Ovary (tissue), 9 donors: ENCODE measurements around the gene SLC51A. TPM values are rescaled to one million over a fixed set of nuclear protein-coding genes. Genes with fewer than 3 reads are reported as not detected.
A peak's percentile ranks its signal among the peaks of the same experiment; 100 is the strongest.

Source experiments
- DNase-seq, 5 donors: peaks; one replicate each; pipeline ENCODE4 v3.0.0-alpha.2; 2019 to 2020
- H3K27ac ChIP-seq, 2 donors: fragments of 200-600 bp; one replicate each; pipeline versions ENCODE4 v1.5.1 to v1.8.0; 2019 to 2022
- H3K27me3 ChIP-seq: fragments of 200-600 bp; one replicate; pipeline ENCODE4 v1.8.0; 2022
- H3K36me3 ChIP-seq: fragments of 200-600 bp; sonication (generic); one replicate; pipeline ENCODE4 v1.5.1; 2019
- H3K4me1 ChIP-seq: one replicate; pipeline ENCODE4 v1.8.1; 2013; ENCODE audit warnings: mild to moderate bottlenecking, moderate library complexity; ENCODE audit not compliant: insufficient read depth
- H3K4me3 ChIP-seq: fragments of 200-600 bp; sonication (generic); one replicate; pipeline ENCODE4 v1.5.1; 2017
- H3K9me3 ChIP-seq, 2 donors: fragments of 200-600 bp in 1 of 2; sonication (generic) in 1 of 2; one replicate each; pipeline versions ENCODE4 v1.5.1 to v1.8.1; 2013 to 2019; ENCODE audit warnings: mild to moderate bottlenecking in 1 of 2, moderate library complexity in 1 of 2
- EP300 ChIP-seq: sonication (generic); formaldehyde crosslinking; IDR thresholded peaks from one replicate; pipeline ENCODE4 v1.6.1; 2017; ENCODE audit warnings: antibody characterized with exemption
- POLR2A ChIP-seq: fragments of 450-650 bp; IDR thresholded peaks from one replicate; pipeline ENCODE4 v1.6.1; 2017; ENCODE audit warnings: antibody characterized with exemption, mild to moderate bottlenecking, moderate library complexity
- WGBS, 3 donors: extraction: QIAGEN DNeasy Blood & Tissue Kit in 1 of 3; methylation state at CpG; one replicate each; pipeline versions ENCODE4 v1.1.5 to v1.1.7; 2013 to 2017; 5-methylcytosine and 5-hydroxymethylcytosine counted together
- intact Hi-C, 4 donors: fragments of 100-400 bp; cut with DNase I; formaldehyde crosslinking; loops; one replicate each; pipeline versions ENCODE4 v1.11.0 to v1.15.1; 2022 to 2023
- polyA plus RNA-seq, 2 donors: library from polyadenylated mRNA; stranded (reverse); fragments of 200-250 nt in 1 of 2; fragments of 350-450 nt in 1 of 2; fragmentation: Illumina TruSeq in 1 of 2; extraction: RNeasy Lipid Tissue Mini Kit (QIAGEN cat#74804) in 1 of 2; gene quantifications; one replicate each; pipeline ENCODE4 v1.2.3, GENCODE V29; 2013 to 2014
- total RNA-seq, 7 donors: library from RNA; depleted of rRNA in 2 of 7; stranded (reverse); fragments of >200 nt in 2 of 7; fragmentation: NEBNext Ultra II Directional in 3 of 7; extraction: Animal tissue kit (Norgen Biotek cat#: 25700) in 3 of 7; gene quantifications; one replicate each; pipeline versions ENCODE4 v1.1.0 to v1.2.4, GENCODE V29; 2016 to 2023
- TF ChIP-seq, protein P1 (sequence below), 3 donors: fragments of 450-650 bp in 2 of 3; fragments of 200-600 bp in 1 of 3; IDR thresholded peaks; one replicate each; pipeline versions ENCODE4 v1.5.1 to v1.8.0; 2016 to 2022; ENCODE audit warnings: antibody characterized with exemption in 3 of 3, mild to moderate bottlenecking in 1 of 3
- donor health status: DM: no; HTN: no; CAD: no; lungs with moderate emphysema.
- donor health status: DM: no; HTN: no; CAD: no.
- donor health status: Bipolar disorder and iron deficiency.
- donor health status: DM: yes; HTN: yes; CAD: no.
- donor health status: DM: no; HTN: no; CAD: no.
- donor health status: DM: yes; HTN: yes; CAD: no.

Gene SLC51A
- total and polyA plus RNA-seq, 9 donors, result 2.6 to 14.2 (median 9.0) TPM

- TF ChIP-seq EP300, result no peak
- TF ChIP-seq, protein P1, sequence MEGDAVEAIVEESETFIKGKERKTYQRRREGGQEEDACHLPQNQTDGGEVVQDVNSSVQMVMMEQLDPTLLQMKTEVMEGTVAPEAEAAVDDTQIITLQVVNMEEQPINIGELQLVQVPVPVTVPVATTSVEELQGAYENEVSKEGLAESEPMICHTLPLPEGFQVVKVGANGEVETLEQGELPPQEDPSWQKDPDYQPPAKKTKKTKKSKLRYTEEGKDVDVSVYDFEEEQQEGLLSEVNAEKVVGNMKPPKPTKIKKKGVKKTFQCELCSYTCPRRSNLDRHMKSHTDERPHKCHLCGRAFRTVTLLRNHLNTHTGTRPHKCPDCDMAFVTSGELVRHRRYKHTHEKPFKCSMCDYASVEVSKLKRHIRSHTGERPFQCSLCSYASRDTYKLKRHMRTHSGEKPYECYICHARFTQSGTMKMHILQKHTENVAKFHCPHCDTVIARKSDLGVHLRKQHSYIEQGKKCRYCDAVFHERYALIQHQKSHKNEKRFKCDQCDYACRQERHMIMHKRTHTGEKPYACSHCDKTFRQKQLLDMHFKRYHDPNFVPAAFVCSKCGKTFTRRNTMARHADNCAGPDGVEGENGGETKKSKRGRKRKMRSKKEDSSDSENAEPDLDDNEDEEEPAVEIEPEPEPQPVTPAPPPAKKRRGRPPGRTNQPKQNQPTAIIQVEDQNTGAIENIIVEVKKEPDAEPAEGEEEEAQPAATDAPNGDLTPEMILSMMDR (IDR thresholded peaks at IDR 0.05), result no peak
- no peak overlapping the region for H3K4me3 ChIP-seq
Measured at GRCh38 chr3:196184881-196185280, 31.5 kb upstream of the SLC51A start.

DNA sequence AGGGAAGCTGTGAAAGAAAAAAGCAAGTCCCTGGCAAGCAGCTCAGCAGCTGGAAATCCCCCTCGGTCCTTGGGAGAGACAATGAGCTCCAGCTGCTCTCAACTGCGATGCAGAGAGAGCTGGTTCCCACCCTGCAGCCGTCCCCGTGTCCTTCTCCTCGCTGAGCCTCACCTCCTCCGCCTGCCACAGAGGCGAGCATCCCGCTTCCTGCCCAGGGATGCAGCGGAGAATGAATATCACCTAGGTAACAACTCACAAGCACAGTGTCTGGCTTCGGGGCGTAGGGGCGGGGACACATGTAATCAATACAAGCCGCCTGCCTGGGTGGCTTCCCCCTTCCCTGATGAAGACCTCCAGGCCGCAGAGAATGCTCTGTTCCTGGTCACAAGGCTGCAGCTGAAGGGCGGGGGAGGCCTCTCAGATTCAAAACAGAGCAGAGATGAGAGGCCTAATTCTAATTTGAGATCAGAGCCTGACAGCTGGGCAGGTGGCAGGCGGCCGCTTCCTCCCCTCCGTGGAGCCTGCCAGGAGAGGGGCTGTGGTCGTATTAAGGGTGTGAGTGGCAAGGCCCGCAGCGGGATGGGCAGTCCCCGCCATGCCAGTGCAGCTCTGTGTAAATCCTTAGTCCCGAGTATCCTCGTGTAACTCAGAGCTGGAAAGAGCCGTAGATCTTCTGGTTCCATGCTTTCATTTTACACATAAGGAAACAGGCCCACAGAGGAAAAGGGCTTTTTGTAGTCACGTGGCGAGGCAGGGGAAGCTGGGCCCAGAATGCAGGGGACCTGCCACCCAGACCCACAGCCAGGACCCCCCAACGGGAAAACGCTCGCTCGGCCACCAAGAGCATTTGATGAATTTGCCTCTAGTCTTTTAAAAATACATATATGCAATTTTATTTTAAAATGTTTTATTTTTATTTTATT is 29.4 kb upstream of the SLC51A start:
- no peak for TF ChIP-seq EP300
- TF ChIP-seq, protein P1 (IDR thresholded peaks at IDR 0.05), result no peak
- TF ChIP-seq POLR2A, result no peak
- H3K36me3 ChIP-seq, result no peaks in the 10 kb centered on the region
- WGBS, 3 donors, result 22 to 31% (median 22%) methylated on average over 31 of the region's 31 CpGs
- H3K27me3 ChIP-seq, result no peaks in the 10 kb centered on the region
- peaks cover 3% of the 10 kb centered on the region for H3K4me1 ChIP-seq
- no peak overlapping the region for H3K4me3 ChIP-seq
- H3K27ac ChIP-seq, result peak overlapping the region in 1 of 2 donors; percentile 46
- no peaks in the 10 kb centered on the region for H3K9me3 ChIP-seq
- DNase-seq, result peak in 4 of 5 donors; percentile 33 to 60 (median 40)
- intact Hi-C loops, result no loop called here

More at GRCh38 chr3:196184881-196185280, 31.5 kb upstream of the SLC51A start:
- H3K36me3 ChIP-seq, result no peaks in the 10 kb centered on the region
- 90 to 95% (median 93%) methylated on average over 15 of the region's 15 CpGs for WGBS, 3 donors
- no peaks in the 10 kb centered on the region for H3K27me3 ChIP-seq
- no peak overlapping the region for H3K27ac ChIP-seq
- no peak for DNase-seq
- intact Hi-C loops, result no loop called here
- H3K9me3 ChIP-seq, result no peaks in the 10 kb centered on the region
- peaks cover 3% of the 10 kb centered on the region for H3K4me1 ChIP-seq

GRCh38 chr3:196189566-196190347 is 26.6 kb upstream of the SLC51A start:
- H3K4me1 ChIP-seq, result peaks cover 6% of the 10 kb centered on the region
- peak in 2 of 5 donors; percentile 60 to 61 for DNase-seq
- WGBS, 3 donors, result 49 to 73% (median 72%) methylated on average over 16 of the region's 16 CpGs
- H3K27ac ChIP-seq, result peak overlapping the region in 1 of 2 donors; percentile 32
- intact Hi-C loops, result no loop called here
- no peak overlapping the region for H3K4me3 ChIP-seq
- no peak for TF ChIP-seq EP300
- TF ChIP-seq POLR2A, result no peak
- TF ChIP-seq, protein P1 (IDR thresholded peaks at IDR 0.05), result no peak
- no peaks in the 10 kb centered on the region for H3K27me3 ChIP-seq
- H3K9me3 ChIP-seq, result no peaks in the 10 kb centered on the region
- no peaks in the 10 kb centered on the region for H3K36me3 ChIP-seq

- no peak for DNase-seq
- no peaks in the 10 kb centered on the region for H3K9me3 ChIP-seq
- peaks cover 6% of the 10 kb centered on the region for H3K4me1 ChIP-seq
- no peak overlapping the region for H3K27ac ChIP-seq
- no peak for TF ChIP-seq EP300
- TF ChIP-seq POLR2A, result no peak
- TF ChIP-seq, protein P1 (IDR thresholded peaks at IDR 0.05), result no peak
- H3K36me3 ChIP-seq, result no peaks in the 10 kb centered on the region
- H3K27me3 ChIP-seq, result no peaks in the 10 kb centered on the region
- WGBS, 3 donors, result 89 to 92% (median 90%) methylated on average over 11 of the region's 11 CpGs
- intact Hi-C loops, result no loop called here
- no peak overlapping the region for H3K4me3 ChIP-seq
Measured at GRCh38 chr3:196192036-196192523, 24.3 kb upstream of the SLC51A start.
